Esophagus (tissue), 2 donors: ENCODE data around the gene TMEM175. TPM values are rescaled to one million over a fixed set of nuclear protein-coding genes. Genes with fewer than 3 reads are reported as not detected.

Experiments used
- H3K27ac ChIP-seq, 2 donors: one replicate each; pipeline ENCODE4 v1.5.1; 2013; ENCODE audit warnings: low read depth in 2 of 2, mild to moderate bottlenecking in 2 of 2, inconsistent platforms in 1 of 2, low read length in 1 of 2, moderate library complexity in 1 of 2
- H3K27me3 ChIP-seq, 2 donors: one replicate each; pipeline ENCODE4 v1.6.1; 2013; ENCODE audit warnings: low read length in 2 of 2, control low read depth in 1 of 2, mild to moderate bottlenecking in 1 of 2; ENCODE audit not compliant: insufficient read depth in 2 of 2, control insufficient read depth in 1 of 2
- H3K36me3 ChIP-seq, 2 donors: one replicate each; pipeline ENCODE4 v1.6.1; 2013; ENCODE audit warnings: low read length in 1 of 2; ENCODE audit not compliant: control insufficient read depth in 2 of 2, insufficient read depth in 2 of 2
- H3K4me1 ChIP-seq, 2 donors: one replicate each; pipeline ENCODE4 v1.6.1; 2013; ENCODE audit warnings: low read length in 1 of 2; ENCODE audit not compliant: control insufficient read depth in 2 of 2, insufficient read depth in 2 of 2
- H3K4me3 ChIP-seq, 2 donors: one replicate each; pipeline ENCODE4 v1.5.1; 2013; ENCODE audit warnings: low read length in 2 of 2, mild to moderate bottlenecking in 2 of 2, low read depth in 1 of 2, moderate library complexity in 1 of 2
- H3K9me3 ChIP-seq, 2 donors: one replicate each; pipeline ENCODE4 v1.6.1; 2013; ENCODE audit warnings: mild to moderate bottlenecking in 2 of 2, low read depth in 1 of 2, low read length in 1 of 2, moderate library complexity in 1 of 2; ENCODE audit not compliant: control insufficient read depth in 2 of 2, insufficient read depth in 1 of 2
- WGBS, 2 donors: extraction: QIAGEN DNeasy Blood & Tissue Kit; methylation state at CpG; one replicate each; pipeline ENCODE4 v1.1.7; 2013; 5-methylcytosine and 5-hydroxymethylcytosine counted together
- polyA plus RNA-seq, 2 donors: library from polyadenylated mRNA; stranded (reverse); fragments of 200-250 nt; gene quantifications; one replicate each; pipeline ENCODE4 v1.2.3, GENCODE V29; 2013
- donor health status: healthy with polysubstance abuse.
- donor health status: Bipolar disorder and iron deficiency.

Gene TMEM175
- polyA plus RNA-seq, 2 donors = 16.6 to 32.2 TPM

GRCh38 chr4:889516-889915 is 42.7 kb upstream of the TMEM175 start:
- no peaks in the 10 kb centered on the region for H3K27me3 ChIP-seq
- peaks cover 0 to 8% of the 10 kb centered on the region in 2 donors for H3K9me3 ChIP-seq
- 94 to 96% methylated on average over 14 to 16 of the region's 16 CpGs for WGBS, 2 donors
- peaks cover 15 to 80% of the 10 kb centered on the region in 2 donors for H3K36me3 ChIP-seq
- no peak overlapping the region for H3K4me3 ChIP-seq
- H3K4me1 ChIP-seq = peaks cover 0 to 5% of the 10 kb centered on the region in 2 donors
- H3K27ac ChIP-seq = no peak overlapping the region

DNA sequence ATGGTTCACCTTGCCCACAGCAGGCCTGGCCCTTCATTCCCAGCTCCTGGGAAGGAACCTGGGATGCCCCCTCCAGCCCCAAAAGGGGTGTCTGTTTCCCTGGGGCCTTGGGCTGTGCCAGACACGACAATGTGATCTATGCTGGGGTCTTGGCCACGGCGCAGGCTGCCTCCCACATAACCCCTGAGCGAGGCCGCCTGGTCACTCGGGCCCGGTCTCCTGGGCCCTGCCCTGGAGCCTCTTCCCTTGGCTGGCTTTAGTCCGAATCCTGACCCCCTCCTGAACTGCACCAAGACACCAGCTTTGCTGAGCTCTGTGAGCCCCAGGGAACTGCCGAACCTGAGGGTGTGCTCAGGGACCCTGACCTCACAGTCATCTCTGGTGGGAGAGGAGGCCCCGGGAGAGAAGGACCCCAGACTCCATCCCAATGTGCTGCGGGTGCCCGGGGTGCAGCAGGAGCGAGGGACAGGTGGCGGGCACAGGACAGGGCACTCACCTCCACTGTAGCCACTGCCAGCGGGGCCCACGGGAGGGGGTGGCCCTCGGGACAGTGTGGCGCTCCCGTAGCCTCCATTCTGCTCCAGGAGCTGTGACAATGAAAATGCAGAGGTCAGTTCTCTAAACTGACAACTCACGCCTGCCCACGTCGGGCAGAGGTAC is 42.1 kb upstream of the TMEM175 start:
- peaks cover 0 to 5% of the 10 kb centered on the region in 2 donors for H3K4me1 ChIP-seq
- H3K9me3 ChIP-seq = peaks cover 0 to 8% of the 10 kb centered on the region in 2 donors
- 95 to 96% methylated on average over 22 of the region's 22 CpGs for WGBS, 2 donors
- H3K27ac ChIP-seq = no peak overlapping the region
- H3K27me3 ChIP-seq = no peaks in the 10 kb centered on the region
- H3K36me3 ChIP-seq = peaks cover 15 to 76% of the 10 kb centered on the region in 2 donors
- no peak overlapping the region for H3K4me3 ChIP-seq

GRCh38 chr4:891747-892146 is 40.5 kb upstream of the TMEM175 start:
- H3K9me3 ChIP-seq = peaks cover 0 to 8% of the 10 kb centered on the region in 2 donors
- no peak overlapping the region for H3K27ac ChIP-seq
- 90 to 93% methylated on average over 9 to 10 of the region's 10 CpGs for WGBS, 2 donors
- no peaks in the 10 kb centered on the region for H3K27me3 ChIP-seq
- peaks cover 0 to 5% of the 10 kb centered on the region in 2 donors for H3K4me1 ChIP-seq
- H3K4me3 ChIP-seq = no peak overlapping the region
- peaks cover 11 to 76% of the 10 kb centered on the region in 2 donors for H3K36me3 ChIP-seq

- Histone ChIP-seq H3K9me3 (peaks cover 0 to 4% of the 10 kb centered on the region in 2 donors), H3K27me3 (no peaks in the 10 kb centered on the region), H3K4me3 (no peak overlapping the region), H3K27ac (no peak overlapping the region), H3K36me3 (peaks cover 15 to 73% of the 10 kb centered on the region in 2 donors), H3K4me1 (no peaks in the 10 kb centered on the region)
- WGBS, 2 donors = 96% methylated on average over 10 of the region's 10 CpGs
Observed at GRCh38 chr4:892780-893179, 39.5 kb upstream of the TMEM175 start.

- Histone ChIP-seq H3K4me1 (no peaks in the 10 kb centered on the region), H3K36me3 (peaks cover 12 to 72% of the 10 kb centered on the region in 2 donors), H3K27ac (no peak overlapping the region), H3K27me3 (no peaks in the 10 kb centered on the region), H3K4me3 (no peak overlapping the region), H3K9me3 (peaks cover 0 to under 1% of the 10 kb centered on the region in 2 donors)
- 95 to 97% methylated on average over 41 of the region's 41 CpGs for WGBS, 2 donors
Observed at GRCh38 chr4:893276-893994, 38.8 kb upstream of the TMEM175 start.

GRCh38 chr4:893995-894705 is 38.1 kb upstream of the TMEM175 start:
- Histone ChIP-seq H3K27ac (no peak overlapping the region), H3K36me3 (peaks cover 12 to 64% of the 10 kb centered on the region in 2 donors), H3K27me3 (no peaks in the 10 kb centered on the region), H3K4me1 (no peaks in the 10 kb centered on the region), H3K9me3 (no peaks in the 10 kb centered on the region), H3K4me3 (no peak overlapping the region)
- 94% methylated on average over 38 to 40 of the region's 40 CpGs for WGBS, 2 donors

DNA sequence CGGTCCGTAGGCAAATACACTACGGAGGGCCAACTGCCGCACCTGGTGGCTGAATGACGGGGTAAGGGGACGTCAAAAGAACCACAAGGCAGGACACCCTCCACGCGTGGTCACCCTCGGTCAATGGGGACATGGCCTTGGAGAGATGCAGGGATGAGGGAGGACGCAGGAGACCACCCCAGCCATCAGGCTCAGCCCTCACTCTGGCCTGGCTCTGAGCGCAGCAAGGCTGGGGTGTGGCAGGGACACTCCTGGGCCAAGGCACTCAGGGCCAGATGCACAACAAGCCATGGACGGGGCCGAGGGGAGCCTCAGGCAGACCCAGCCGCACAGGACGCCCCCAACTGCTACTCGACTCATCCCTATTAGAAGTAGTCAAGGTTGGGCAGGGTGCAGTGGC is 36.7 kb upstream of the TMEM175 start:
- Histone ChIP-seq H3K27ac (no peak overlapping the region), H3K27me3 (no peaks in the 10 kb centered on the region), H3K4me3 (no peak overlapping the region), H3K9me3 (no peaks in the 10 kb centered on the region), H3K4me1 (no peaks in the 10 kb centered on the region), H3K36me3 (peaks cover 12 to 62% of the 10 kb centered on the region in 2 donors)
- WGBS, 2 donors = 95 to 96% methylated on average over 16 of the region's 16 CpGs

DNA sequence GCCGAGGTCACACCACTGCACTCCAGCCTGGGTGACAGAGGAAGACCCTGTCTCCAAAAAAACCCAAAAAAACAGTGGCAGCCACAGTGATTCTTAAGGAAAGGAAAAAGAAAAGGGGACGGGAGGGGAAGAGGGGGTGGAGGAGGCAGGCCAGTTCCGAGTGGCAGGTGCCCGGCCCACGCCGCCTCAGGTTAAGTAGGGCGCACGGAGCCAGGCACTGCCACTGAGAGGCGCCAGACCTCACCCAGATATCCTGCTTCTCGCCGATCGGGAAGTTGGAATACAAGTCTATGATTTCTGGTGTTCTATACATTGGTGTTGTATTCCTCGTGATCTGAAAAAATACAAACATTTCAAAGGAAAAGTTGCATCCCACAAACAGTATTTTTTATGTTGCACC is 36.0 kb upstream of the TMEM175 start:
- no peaks in the 10 kb centered on the region for H3K4me1 ChIP-seq
- WGBS, 2 donors = 92% methylated on average over 13 of the region's 13 CpGs
- no peaks in the 10 kb centered on the region for H3K27me3 ChIP-seq
- no peak overlapping the region for H3K27ac ChIP-seq
- H3K4me3 ChIP-seq = no peak overlapping the region
- no peaks in the 10 kb centered on the region for H3K9me3 ChIP-seq
- H3K36me3 ChIP-seq = peaks cover 12 to 66% of the 10 kb centered on the region in 2 donors

- Histone ChIP-seq H3K9me3 (no peaks in the 10 kb centered on the region), H3K4me3 (no peak overlapping the region), H3K4me1 (no peaks in the 10 kb centered on the region), H3K36me3 (peaks cover 12 to 70% of the 10 kb centered on the region in 2 donors), H3K27me3 (no peaks in the 10 kb centered on the region), H3K27ac (no peak overlapping the region)
- WGBS, 2 donors = 91 to 92% methylated on average over 20 of the region's 20 CpGs
Observed at GRCh38 chr4:896630-897029, 35.6 kb upstream of the TMEM175 start.
